Endodermal cell (in vitro differentiated cells): ENCODE results near the gene PITPNC1. TPM values are rescaled to one million over a fixed set of nuclear protein-coding genes. Genes with fewer than 3 reads are reported as not detected.

Experiments
- DNase-seq: peaks from one replicate; pipeline ENCODE4 v3.0.0-alpha.2; 2017
- H3K27ac ChIP-seq: 2 replicates; pipeline ENCODE4 v1.5.1; 2013; ENCODE audit warnings: mild to moderate bottlenecking, low read depth, low read length, moderate library complexity
- H3K27me3 ChIP-seq: 2 replicates; pipeline ENCODE4 v1.6.1; 2013; ENCODE audit warnings: mild to moderate bottlenecking, low read length, moderate library complexity; ENCODE audit not compliant: insufficient read depth, control insufficient read depth, poor library complexity, severe bottlenecking
- H3K36me3 ChIP-seq: 2 replicates; pipeline ENCODE4 v1.7.0; 2013; ENCODE audit warnings: mild to moderate bottlenecking, low read length, moderate library complexity; ENCODE audit not compliant: control insufficient read depth, insufficient read depth
- H3K4me1 ChIP-seq: one replicate; pipeline ENCODE4 v1.7.0; 2013; ENCODE audit warnings: low read length; ENCODE audit not compliant: control insufficient read depth, insufficient read depth
- H3K4me3 ChIP-seq: 2 replicates; pipeline ENCODE4 v1.5.1; 2013; ENCODE audit warnings: mild to moderate bottlenecking, low read length, moderate library complexity
- H3K9ac ChIP-seq: 2 replicates; pipeline ENCODE4 v1.6.1; 2013; ENCODE audit warnings: mild to moderate bottlenecking, low read length, moderate library complexity; ENCODE audit not compliant: poor library complexity, severe bottlenecking; ENCODE audit errors: extremely low read depth
- H3K9me3 ChIP-seq: 2 replicates; pipeline ENCODE4 v1.6.1; 2013; ENCODE audit warnings: mild to moderate bottlenecking, low read length, moderate library complexity; ENCODE audit not compliant: control insufficient read depth
- H3K27ac Mint-ChIP-seq: 2 replicates; pipeline ENCODE4 v1.8.0; 2020; ENCODE audit warnings: mixed read lengths
- H3K27me3 Mint-ChIP-seq: 2 replicates; pipeline ENCODE4 v1.8.0; 2021; ENCODE audit warnings: mild to moderate bottlenecking, mixed read lengths; ENCODE audit not compliant: insufficient read depth
- H3K36me3 Mint-ChIP-seq: 2 replicates; pipeline ENCODE4 v1.8.0; 2020; ENCODE audit warnings: low read depth, mixed read lengths
- H3K4me1 Mint-ChIP-seq: 2 replicates; pipeline ENCODE4 v1.8.0; 2020; ENCODE audit warnings: mixed read lengths
- H3K4me3 Mint-ChIP-seq: 2 replicates; pipeline ENCODE4 v1.8.0; 2020; ENCODE audit warnings: mild to moderate bottlenecking, moderate library complexity, mixed read lengths
- H3K9me3 Mint-ChIP-seq: 2 replicates; pipeline ENCODE4 v1.8.0; 2020; ENCODE audit warnings: mild to moderate bottlenecking, mixed read lengths
- WGBS, 2 experiments: methylation state at CpG; one replicate each; pipeline versions ENCODE4 v1.1.5 to v1.1.7; 2013; ENCODE audit warnings: missing lambda C conversion rate in 2 of 2, mixed read lengths in 1 of 2; ENCODE audit not compliant: insufficient coverage in 1 of 2, insufficient read length in 1 of 2; 5-methylcytosine and 5-hydroxymethylcytosine counted together
- total RNA-seq, 2 donors: library from RNA; stranded (reverse); fragmentation: NEBNext Ultra II Directional in 1 of 2; extraction: Animal tissue kit (Norgen Biotek cat#: 25700) in 1 of 2; gene quantifications; 2 replicates in 1 of 2; 3 replicates in 1 of 2; pipeline ENCODE4 v1.2.1, GENCODE V29; 2021
- TF ChIP-seq, protein P1 (sequence below): fragments of 200-600 bp; sonication (generic); conservative IDR thresholded peaks from 2 replicates; pipeline ENCODE4 v1.5.0; 2021; ENCODE audit warnings: antibody characterized with exemption, mild to moderate bottlenecking

The PITPNC1 gene
- total RNA-seq, 2 donors from 2014 or later, result 28.9 to 36.4 TPM

DNA sequence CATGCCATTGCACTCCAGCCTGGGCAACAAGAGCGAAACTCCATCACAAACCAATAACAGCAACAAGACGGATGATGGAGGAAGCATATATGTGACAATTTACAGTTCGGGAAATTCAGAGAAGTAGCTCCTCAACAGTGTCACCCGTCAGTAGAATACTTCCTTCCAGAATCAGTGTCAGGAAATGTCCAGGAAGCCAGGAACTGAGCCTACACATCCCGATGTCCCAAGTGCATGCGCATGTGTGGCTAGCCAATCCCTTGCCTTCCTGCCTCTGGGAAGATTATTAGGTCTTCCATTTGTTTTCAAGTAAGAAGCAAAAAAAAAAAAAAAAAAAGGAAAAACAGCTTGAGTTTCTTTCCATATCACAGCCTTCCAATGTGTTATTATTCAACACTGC lies 1.4 kb upstream of the PITPNC1 start:
- 86 to 90% methylated on average over 6 of the region's 6 CpGs for WGBS, 2 experiments
- Histone ChIP-seq H3K9me3 (peaks cover 8% of the 10 kb centered on the region), H3K4me3 (no peak overlapping the region), H3K9ac (no peak overlapping the region), H3K27me3 (no peaks in the 10 kb centered on the region), H3K36me3 (no peaks in the 10 kb centered on the region), H3K4me1 (no peaks in the 10 kb centered on the region), H3K27ac (no peak overlapping the region)
- Mint-ChIP-seq H3K4me1 (peaks cover 22% of the 10 kb centered on the region), H3K9me3 (peaks cover 11% of the 10 kb centered on the region), H3K27me3 (no peaks in the 10 kb centered on the region), H3K36me3 (peaks cover 15% of the 10 kb centered on the region), H3K27ac (no peak overlapping the region), H3K4me3 (peak overlapping the region; percentile 26)
- no peak for DNase-seq
- TF ChIP-seq, protein P1, sequence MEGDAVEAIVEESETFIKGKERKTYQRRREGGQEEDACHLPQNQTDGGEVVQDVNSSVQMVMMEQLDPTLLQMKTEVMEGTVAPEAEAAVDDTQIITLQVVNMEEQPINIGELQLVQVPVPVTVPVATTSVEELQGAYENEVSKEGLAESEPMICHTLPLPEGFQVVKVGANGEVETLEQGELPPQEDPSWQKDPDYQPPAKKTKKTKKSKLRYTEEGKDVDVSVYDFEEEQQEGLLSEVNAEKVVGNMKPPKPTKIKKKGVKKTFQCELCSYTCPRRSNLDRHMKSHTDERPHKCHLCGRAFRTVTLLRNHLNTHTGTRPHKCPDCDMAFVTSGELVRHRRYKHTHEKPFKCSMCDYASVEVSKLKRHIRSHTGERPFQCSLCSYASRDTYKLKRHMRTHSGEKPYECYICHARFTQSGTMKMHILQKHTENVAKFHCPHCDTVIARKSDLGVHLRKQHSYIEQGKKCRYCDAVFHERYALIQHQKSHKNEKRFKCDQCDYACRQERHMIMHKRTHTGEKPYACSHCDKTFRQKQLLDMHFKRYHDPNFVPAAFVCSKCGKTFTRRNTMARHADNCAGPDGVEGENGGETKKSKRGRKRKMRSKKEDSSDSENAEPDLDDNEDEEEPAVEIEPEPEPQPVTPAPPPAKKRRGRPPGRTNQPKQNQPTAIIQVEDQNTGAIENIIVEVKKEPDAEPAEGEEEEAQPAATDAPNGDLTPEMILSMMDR, result no peak

DNA sequence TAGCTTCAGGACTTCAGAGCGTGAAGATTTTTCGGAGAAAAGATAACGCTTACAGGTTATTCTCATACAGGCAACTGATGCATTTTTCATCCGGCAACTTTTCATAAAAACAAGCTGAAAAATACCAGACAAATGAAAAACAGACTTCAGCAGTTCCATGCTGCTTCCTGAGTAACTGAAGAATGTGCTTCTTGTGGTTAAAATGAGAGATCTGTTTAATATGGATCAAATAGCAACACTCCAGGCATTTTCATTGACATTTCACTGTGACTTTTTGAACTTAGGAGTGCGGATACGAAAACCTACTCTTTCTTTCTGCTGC lies 705 bp upstream of the PITPNC1 start:
- Mint-ChIP-seq H3K36me3 (peaks cover 15% of the 10 kb centered on the region), H3K9me3 (peaks cover 11% of the 10 kb centered on the region), H3K4me1 (peaks cover 22% of the 10 kb centered on the region), H3K27me3 (no peaks in the 10 kb centered on the region), H3K27ac (peak overlapping the region; percentile 97), H3K4me3 (peak overlapping the region; percentile 82)
- Histone ChIP-seq H3K4me1 (no peaks in the 10 kb centered on the region), H3K27me3 (no peaks in the 10 kb centered on the region), H3K4me3 (peak overlapping the region; percentile 90), H3K9ac (peak overlapping the region; percentile 69), H3K9me3 (peaks cover 8% of the 10 kb centered on the region), H3K36me3 (no peaks in the 10 kb centered on the region), H3K27ac (peak overlapping the region; percentile 84)
- no peak for DNase-seq
- WGBS, 2 experiments, result 55 to 60% methylated on average over 5 to 6 of the region's 6 CpGs
- TF ChIP-seq, protein P1, result no peak

- H3K4me1 ChIP-seq, result no peaks in the 10 kb centered on the region
- 0% methylated on average over 39 to 100 of the region's 100 CpGs for WGBS, 2 experiments
- H3K9me3 ChIP-seq, result peaks cover 8% of the 10 kb centered on the region
- H3K27me3 ChIP-seq, result no peaks in the 10 kb centered on the region
- H3K9ac ChIP-seq, result peak overlapping the region; percentile 69
- Mint-ChIP-seq H3K4me3 (peak overlapping the region; percentile 82), H3K27ac (peak overlapping the region; percentile 87), H3K27me3 (no peaks in the 10 kb centered on the region), H3K9me3 (peaks cover 11% of the 10 kb centered on the region), H3K4me1 (peaks cover 25% of the 10 kb centered on the region), H3K36me3 (peaks cover 22% of the 10 kb centered on the region)
- peak overlapping the region; percentile 84 for H3K27ac ChIP-seq
- peak; percentile 93 for DNase-seq
- H3K36me3 ChIP-seq, result no peaks in the 10 kb centered on the region
- peak overlapping the region; percentile 90 for H3K4me3 ChIP-seq
- TF ChIP-seq, protein P1, result peak; percentile 54
Observed at GRCh38 chr17:67377488-67378453, 690 bp downstream of the PITPNC1 start.
